GM21528 (cell line): ENCODE results near the gene ADH1C.
"Not testable (repeated sequence)": the region's sequence is repeated elsewhere in the genome, so short reads cannot be mapped to it uniquely, and the experiment has no call there.

Experiments used
- ATAC-seq: cut with Tn5 transposase; IDR thresholded peaks from one replicate; pipeline ENCODE4 v1.9.1; 2021; ENCODE audit warnings: mild to moderate bottlenecking, moderate library complexity; ENCODE audit not compliant: unreplicated experiment, low FRiP score

ADH1C gene

DNA sequence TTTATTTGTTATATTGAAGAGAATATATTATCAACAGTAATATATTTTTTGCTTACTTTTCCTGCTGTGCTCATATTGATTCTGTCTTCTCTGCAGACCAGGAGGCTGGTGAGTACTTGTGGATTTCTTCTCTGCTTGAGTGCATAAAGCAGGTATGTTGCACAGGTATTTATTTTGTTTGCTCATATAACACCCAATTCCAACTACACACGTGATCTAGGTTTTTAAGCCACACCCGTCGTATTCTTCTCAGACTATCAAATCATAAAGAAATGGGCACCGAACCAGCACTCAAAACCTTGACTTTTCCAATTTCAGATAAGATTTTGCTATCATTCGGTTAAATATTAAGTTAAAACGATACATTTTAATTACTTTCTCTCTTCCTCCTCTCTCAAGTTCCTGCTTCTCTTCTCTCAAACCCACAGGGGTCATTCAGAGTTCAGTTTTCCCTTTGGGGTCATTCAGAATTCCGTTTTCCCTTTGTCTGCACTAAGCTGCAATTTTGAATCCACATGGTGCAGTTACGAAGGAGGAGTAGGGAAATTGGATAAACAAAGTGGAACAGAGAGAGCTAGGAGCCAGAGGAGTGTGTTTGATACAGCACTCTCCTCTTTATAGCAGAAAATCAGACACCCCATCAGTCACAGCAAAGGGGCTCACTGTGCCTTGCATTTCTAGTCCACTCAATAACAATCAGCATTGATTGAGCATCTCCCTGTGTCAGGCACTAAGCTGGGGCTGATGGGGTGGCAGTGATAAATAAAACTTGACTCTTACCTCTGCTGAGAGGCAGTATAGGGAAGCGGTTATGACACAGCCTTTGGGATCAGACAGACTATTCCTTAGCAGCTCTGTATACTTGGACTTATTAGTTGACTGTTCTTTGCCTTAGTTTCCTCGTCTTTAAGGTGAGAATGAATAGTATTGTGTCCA is at the start of gene ADH1C:
ADH1C (minus strand) TSS at position 145 of the 936 bp plus-strand sequence; CDS start at position 74, 71 bp downstream.
- no peak for ATAC-seq

DNA sequence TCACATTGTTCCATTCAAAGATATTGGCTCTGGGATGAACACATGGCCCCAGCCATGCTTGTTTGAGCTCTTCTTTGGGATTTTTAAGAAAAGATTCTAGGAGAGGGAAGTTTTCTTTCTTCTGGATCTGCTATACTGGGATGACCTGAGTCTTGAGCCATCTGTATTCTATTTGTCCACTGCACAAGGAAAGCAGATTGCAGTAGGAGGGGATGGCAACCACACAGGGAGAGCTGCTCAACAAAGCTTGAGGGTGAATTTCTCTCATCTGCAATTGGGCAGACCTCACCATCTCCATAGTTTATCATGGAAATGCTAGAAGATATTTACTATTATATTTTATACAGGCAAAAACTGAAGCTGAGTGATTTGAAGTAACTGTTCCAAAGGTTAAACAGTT is 48.3 kb upstream of the ADH1C start:
- ATAC-seq = no peak

DNA sequence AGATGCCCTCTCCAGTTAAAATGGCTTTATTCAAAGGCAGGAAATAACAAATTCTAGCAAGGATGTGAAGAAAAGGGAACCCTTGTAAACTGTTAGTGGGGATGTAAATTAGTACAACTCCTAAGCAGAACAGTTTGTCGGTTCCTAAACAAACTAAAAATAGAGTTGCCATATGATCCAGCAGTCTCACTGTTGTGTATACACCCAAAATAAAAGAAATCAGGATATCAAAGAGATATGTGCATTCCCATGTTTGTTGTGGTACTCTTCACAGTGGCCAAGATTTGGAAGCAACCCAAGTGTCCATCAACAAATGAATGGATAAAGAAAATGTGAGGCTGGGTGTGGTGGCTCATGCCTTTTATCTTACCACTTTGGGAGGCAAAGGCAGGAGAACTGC is 46.5 kb upstream of the ADH1C start:
- ATAC-seq = no peak

DNA sequence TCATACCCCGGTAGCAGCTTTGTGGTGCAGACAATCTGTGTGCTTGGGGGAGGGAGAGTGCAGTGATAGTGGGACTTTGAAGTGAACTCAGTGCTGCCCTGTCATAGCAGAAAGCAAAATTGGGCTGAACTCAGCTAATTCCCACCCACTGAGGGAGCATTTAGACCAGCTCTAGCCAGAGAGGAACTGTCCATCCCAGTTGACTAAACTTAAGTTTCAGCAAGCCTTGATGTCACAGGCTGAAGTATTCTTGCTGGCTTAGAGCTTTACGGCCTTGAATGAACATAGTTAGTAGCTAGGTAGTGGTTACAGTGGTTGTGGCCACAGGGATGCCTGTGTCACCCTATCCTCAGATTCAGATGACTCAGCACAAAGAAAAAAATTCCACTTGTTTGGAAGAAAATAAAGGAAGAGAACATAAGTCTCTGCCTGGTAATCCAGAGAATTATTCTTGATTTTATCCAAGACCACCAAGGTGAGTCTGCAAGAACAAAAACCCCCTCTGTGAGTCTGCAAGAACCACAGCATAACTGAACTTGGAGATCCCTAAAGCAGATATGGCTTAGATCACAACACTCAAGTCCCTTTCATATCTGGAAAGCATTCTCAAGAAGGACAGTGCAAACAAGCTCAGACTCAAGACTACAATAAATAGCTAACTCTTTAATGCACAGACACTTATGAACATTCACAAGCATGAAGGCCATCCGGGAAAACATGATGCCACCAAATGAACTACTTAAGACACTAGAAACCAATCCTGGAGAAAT is 43.2 kb upstream of the ADH1C start:
- no peak for ATAC-seq

DNA sequence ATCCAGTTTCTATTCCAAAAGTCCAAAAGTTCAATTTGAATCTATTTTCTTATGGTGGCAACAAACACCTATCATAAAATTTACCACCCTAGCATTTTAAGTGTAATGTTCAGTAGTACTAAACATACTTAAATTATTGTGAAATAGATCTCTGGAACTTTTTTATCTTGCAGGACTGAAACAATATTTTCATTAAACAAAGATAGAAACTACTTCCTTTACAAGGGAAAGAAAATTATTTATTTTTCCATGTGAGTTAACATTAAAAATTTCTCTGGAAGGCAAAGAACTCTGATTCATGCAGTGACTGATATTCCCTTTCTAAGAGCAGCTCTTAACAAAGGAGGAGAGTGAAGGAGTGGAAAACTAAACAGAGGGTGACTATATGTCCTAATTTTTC is 42.4 kb upstream of the ADH1C start:
- no peak for ATAC-seq

DNA sequence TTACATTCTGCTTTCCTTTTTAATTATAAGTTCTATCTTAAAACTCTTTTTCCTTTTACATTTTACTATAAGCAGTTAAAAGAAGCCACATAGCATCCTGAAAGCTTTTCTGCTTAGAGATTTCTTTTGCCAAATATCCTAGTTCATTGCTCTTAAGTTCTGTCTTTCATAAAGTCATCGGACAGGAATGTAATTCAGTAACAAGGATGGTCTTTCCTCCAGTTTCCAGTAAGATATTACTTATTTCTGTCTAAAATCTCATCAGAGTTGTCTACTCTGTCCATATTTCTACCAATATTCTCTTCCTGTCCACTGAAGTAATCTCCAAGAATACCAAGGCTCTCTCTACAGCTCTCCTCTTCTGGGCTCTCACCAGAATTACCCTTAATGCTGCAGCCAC is 37.5 kb upstream of the ADH1C start:
- ATAC-seq = no peak

DNA sequence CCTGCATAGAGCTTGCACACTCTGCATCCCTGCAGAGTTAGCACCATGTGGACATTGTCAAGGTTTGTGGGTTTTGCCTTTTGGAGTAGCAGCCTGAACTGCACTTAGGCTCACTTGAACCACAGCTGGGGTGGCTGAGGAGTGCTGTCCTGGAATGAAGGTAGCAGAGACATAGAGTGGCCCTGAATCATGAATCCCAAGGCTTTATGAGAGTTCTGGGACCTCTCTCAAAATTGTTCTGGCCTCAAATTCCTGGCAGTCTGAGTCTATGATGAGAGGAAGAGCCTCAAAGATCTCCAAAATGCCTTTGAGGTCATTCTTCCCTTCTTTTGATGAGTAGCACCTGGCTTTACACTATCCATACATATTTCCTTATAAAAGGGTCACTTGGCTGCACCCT is 37.1 kb upstream of the ADH1C start:
- ATAC-seq = no peak

DNA sequence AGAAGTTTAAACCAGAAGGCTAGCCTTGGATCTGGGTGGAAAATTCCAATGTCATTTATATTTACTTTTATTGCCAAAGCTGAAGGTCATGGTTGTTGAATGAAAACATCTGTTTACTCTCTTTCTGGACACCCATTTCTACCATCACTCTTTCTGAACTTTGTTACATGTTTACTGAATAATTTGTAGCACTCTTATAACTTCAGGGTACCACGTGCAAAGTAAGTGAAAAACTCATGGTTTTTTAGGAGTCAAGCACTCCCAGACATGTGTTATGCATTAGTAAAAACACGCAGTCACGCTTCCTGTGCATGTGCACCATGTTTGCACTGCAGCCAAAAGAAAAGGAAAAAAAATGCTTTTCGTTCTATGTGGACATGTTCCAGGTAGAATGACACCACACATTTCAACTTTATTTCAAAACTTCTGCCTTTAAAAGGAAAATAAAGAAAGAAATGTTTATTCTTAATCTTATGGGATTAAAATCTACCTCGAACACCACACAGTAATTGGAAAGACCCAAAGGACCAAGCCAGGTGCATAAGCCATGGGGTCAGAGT is 31.4 kb upstream of the ADH1C start:
- no peak for ATAC-seq

DNA sequence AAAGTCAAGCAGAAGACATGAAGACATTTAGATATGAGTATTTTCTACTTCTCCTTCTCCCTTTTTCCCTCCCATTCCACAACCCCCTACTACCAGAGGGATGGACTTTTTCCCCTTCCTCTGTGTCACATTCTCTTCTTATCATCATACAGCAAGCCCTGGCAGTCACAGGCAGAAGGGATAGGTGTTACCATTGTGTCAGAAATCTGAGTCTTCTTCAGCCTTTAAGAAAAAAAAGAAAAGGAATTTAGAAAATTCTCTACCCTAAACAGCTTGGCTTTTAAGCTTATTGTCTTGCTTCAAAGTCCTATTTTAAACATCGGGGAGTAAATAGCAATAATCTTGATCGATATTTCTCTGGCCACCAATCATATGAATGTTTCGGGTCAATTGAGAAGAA is 30.9 kb upstream of the ADH1C start:
- ATAC-seq = no peak

DNA sequence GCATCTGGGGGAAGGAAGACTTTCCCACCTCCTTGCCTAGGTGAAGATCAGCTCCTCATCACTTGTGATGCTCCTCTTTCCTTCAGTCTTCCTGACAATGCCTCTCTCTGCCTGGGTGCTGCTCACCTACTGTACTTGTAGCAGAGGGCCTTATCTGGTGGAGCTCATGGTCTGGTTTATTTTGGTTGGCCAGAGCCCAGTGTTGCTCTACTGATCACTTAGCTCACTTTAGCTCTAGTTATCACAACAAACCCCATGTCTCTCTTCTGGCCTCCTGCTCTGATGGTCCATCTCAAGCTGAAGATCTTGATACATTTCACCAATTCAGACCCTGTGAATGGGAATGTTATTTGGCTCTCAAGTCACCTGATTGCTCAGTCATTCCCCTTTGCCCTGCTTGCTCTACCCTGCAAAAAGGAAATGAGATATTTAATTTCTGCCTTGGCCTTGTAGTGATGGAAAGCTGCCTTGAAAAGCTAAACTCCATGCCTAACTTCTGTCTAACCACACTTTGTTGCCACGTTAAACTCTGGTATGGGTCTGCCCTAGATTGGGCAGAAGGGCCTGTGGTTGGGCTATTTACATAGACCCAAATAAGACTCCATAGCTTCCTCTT is 30.3 kb upstream of the ADH1C start:
- no peak for ATAC-seq

DNA sequence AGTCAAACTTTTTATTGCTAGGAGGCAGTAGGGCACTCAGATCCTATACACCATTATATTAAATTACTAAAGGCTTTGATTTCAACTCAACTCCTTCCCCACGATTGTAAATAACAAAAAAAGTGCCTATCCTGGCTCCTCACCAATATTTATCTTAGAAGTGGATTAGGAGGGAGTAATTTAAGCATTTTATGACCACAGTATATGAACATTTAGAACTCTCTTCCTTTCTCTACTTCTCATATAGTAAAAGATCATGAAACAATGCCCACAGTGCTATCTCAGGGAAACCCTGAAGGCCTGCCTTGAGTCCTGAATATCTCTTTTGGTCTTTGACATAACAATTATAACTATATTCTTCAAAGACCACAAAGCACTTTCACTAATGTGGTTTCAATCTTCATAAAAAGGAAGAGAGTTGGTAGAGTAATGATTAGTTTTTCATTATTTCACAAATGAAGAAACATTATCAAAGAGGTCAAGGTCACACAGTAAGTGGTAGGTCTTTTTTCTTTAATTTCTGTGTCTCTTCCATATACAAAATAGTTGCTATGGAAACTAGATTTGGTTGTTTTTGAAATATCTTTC is 29.1 kb upstream of the ADH1C start:
- ATAC-seq = no peak

DNA sequence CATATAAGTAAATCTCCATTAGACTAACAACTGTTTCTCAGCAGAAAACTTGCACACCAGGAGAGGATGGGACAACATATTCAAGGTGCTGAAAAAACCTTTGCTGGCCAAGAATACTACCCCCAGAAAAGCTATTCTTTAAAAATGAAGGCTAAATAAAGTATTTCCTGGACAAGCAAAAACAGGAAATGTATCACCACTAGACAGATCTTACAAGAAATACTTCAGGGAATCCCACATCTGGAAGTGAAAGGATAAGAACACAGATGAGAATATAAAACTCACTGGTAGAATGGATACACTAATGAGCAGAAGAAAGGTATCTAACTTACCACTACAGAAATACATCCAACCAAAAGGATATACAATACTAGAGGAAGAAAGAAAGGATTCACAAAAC is 27.0 kb upstream of the ADH1C start:
- ATAC-seq = no peak

DNA sequence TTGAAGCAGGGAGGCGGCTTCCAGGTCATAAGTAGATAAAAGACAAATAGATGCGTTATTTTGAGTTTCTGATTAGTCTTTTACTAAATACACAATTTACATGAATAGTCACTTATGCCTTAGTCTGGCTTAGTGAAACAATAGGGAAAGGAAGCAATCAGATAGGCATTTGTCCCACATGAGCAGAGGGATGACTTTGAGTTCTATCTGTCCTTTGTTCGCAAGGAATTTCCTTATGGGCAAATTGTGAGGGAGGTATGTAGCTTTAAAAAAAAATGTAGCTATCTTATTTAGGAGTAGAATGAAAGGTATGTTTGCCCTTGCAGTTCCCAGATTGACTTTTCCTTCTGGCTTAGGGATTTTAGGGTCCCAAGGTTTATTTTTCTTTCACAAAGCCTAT is 26.3 kb upstream of the ADH1C start:
- no peak for ATAC-seq

DNA sequence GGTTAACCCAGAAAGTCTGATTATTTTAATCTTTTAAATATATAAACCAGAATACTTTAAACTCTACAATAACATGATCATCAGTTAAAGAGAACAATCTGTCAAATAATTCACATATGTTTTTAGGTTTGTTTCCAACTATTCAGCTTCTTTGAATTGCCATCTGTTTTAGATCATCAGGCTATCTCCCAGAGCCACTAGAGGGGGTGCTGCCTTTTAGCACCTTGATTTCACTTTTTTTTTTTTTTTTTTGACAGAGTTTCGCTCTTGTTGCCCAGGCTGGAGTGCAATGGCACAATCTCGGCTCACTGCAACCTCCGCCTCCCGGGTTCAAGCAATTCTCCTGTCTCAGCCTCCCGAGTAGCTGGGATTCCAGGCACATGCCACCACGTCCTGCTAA is 24.8 kb upstream of the ADH1C start:
- ATAC-seq = not testable (repeated sequence)

DNA sequence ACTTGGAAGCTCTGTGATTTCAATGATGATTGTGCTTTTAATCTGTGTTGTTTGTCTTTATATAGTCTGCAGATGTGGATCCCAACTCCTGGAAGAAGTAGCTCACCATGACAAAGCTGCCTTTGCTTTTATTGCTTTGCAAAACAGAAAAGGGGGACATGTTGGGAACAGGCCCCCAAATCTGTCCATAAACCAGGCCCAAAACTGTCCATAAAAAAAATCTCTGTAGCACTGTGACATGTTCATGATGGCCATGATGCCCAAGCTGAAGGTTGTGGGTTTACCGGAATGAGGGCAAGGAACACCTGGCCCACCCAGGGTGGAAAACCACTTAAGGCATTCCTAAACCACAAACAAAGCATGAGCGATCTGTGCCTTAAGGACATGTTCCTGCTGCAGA is 19.9 kb upstream of the ADH1C start:
- not testable (repeated sequence) for ATAC-seq

DNA sequence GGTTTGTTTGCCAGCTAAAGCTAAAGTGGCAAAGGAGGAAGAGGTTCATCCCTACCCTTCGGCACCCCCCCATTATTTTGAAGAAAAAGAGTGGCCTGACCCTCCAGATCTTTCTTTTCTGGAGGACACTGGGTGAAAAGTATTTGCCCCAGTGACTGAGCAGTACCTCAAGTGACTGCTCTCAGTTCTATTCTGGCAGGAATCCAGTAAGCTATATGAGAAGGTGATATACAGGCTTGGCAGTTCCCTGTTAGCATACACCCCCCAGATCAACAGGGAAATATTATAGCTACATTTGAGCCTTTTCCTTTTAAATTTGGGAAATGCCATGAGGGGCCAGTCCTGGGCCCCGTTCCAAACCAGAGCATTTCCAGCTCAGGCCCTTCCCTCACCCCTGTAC is 15.3 kb upstream of the ADH1C start:
- ATAC-seq = not testable (repeated sequence)

DNA sequence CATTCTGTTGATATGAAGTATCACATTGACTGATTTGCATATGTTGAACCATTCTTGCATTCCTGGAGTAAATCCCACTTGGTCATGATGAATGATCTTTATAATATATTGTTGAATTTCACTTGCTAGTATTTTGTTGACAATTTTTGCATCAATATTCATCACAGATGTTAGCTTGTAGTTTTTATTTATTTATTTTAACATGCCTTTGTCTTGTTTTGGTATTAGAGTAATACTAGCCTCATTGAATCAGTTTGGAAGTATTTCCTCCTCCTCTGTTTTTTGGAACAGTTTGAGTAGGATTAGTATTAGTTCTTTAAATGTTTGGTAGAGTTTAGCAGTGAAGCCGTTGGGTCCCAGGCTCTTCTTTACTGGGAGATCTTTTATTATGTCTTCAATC is 13.9 kb upstream of the ADH1C start:
- ATAC-seq = no peak

DNA sequence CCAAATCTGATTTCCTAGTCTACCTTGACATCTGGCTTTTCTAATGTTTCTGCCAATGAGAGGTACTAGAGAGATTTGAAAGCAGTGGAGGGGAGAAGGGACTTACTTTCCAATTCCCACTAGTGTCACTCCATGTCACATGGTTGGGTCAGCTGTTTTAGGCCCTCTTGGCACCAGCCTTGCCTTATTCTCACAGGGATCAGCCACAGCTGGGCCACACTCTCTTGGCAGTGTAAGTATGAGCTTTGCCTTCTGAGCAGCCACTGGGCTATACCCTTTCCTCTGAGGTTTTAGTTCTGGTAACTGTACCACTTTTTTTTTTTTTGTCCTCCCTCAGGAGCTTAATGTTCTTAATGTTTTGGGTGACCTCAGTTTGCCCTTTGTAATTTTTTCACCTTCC is 10.2 kb upstream of the ADH1C start:
- no peak for ATAC-seq

DNA sequence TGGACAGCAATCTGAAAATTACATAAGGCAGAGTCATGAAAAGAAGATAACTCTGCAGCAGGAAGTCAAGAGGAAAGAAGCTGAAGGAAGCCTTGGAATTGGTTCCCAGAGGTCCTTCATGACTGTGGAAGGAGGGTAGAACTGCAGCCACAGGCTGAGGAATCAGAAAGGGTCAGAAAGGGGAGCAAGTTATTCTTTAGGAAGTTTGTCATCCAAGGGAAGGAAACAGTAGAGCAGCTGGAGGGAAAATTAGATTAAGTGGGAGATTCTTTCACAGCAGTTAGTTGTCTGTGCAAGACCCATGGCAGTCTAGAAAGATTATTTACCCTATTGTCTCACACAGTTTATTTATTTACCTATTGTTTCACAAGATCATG is 9.3 kb upstream of the ADH1C start:
- no peak for ATAC-seq

DNA sequence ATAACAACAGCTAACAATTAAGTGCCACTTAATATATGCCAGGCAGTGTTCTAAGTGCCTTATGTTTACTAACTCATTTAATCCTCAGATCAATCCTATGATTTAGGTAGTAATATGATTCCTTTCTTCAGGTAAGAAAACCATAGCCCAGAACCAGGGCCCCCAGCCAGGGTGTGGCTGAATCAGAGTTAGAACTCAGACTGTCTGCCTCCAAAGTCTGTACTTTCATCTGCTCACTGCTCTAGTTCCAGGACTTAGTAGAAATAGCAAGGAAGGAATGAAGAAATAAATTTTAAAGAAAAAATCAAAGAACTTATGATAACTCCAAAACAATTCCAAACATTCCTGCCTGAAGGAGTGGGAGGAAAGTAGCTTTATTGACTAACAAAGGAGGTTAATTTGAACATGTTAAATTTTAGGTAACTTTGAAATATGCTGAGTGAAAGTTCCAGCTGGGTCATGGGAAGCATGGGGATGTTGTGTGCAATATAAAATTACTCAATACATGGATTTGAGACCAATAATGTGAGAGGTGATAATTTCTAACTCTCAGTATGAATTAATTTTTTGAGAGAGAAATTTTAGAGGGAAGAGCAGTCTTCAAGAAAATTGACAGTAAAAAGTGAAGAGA is 8.8 kb upstream of the ADH1C start:
- no peak for ATAC-seq
